ENCODE data around the gene TNFRSF12A. TPM values are rescaled to one million over a fixed set of nuclear protein-coding genes. Genes with fewer than 3 reads are reported as not detected.

The TNFRSF12A gene
- total RNA-seq, 2 experiments from 2014 or later: 1.8 to 1.9 TPM

GRCh38 chr16:3025032-3026002 lies 5.1 kb downstream of the TNFRSF12A start:
- CTCF ChIA-PET: interaction anchor here (1.2 to 9.0 kb wide), 4 partner anchors 20 to 157 kb away, joined by 3 to 181 read pairs (median 5); no protein-coding TSS in a partner anchor
- peaks cover 15% of the 10 kb centered on the region for H3K27me3 Mint-ChIP-seq
- H3K36me3 Mint-ChIP-seq (ENCODE audit: low read depth): peaks cover 22% of the 10 kb centered on the region
- intact Hi-C loops (cut with DNase I, micrococcal nuclease): loop anchor here in 1 of 2 experiments (10.0 kb wide), 1 partner anchor 429 kb away; no protein-coding TSS in a partner anchor
- H3K27me3 ChIP-seq (ENCODE audit: control insufficient read depth in 1 of 2, insufficient read depth in 2 of 2, low read length in 2 of 2): peaks cover 8 to 15% of the 10 kb centered on the region in 2 experiments
- TF ChIP-seq, protein P1, sequence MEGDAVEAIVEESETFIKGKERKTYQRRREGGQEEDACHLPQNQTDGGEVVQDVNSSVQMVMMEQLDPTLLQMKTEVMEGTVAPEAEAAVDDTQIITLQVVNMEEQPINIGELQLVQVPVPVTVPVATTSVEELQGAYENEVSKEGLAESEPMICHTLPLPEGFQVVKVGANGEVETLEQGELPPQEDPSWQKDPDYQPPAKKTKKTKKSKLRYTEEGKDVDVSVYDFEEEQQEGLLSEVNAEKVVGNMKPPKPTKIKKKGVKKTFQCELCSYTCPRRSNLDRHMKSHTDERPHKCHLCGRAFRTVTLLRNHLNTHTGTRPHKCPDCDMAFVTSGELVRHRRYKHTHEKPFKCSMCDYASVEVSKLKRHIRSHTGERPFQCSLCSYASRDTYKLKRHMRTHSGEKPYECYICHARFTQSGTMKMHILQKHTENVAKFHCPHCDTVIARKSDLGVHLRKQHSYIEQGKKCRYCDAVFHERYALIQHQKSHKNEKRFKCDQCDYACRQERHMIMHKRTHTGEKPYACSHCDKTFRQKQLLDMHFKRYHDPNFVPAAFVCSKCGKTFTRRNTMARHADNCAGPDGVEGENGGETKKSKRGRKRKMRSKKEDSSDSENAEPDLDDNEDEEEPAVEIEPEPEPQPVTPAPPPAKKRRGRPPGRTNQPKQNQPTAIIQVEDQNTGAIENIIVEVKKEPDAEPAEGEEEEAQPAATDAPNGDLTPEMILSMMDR (IDR thresholded peaks at IDR 0.05): no peak
- POLR2A ChIA-PET: interaction anchor here (0.6 to 1.4 kb wide), 2 partner anchors 22 to 1062 kb away, joined by 3 to 5 read pairs; no protein-coding TSS in a partner anchor
- H3K27ac ChIP-seq (ENCODE audit: low read depth in 1 of 2, low read length in 2 of 2): no peak overlapping the region
- H3K4me1 ChIP-seq (ENCODE audit: insufficient read depth, low read length): peaks cover 80% of the 10 kb centered on the region
- H3K9me3 ChIP-seq (ENCODE audit: control insufficient read depth in 1 of 2, insufficient read depth in 1 of 2, low read length in 2 of 2): peaks cover 0 to 4% of the 10 kb centered on the region in 2 experiments
- ATAC-seq (ENCODE audit: poor library complexity): no peak
- H3K9me3 Mint-ChIP-seq: no peaks in the 10 kb centered on the region
- peak overlapping the region; percentile 11 for H3K4me3 Mint-ChIP-seq
- no peak overlapping the region for H3K27ac Mint-ChIP-seq
- H3K4me1 Mint-ChIP-seq (ENCODE audit: low read depth): peaks cover 58% of the 10 kb centered on the region
- peak in 1 of 14 experiments; percentile 39 for DNase-seq
- H3K4me3 ChIP-seq (ENCODE audit: low read length): no peak overlapping the region
- peaks cover 20% of the 10 kb centered on the region for H3K36me3 ChIP-seq (ENCODE audit: insufficient read depth, low read length)

GRCh38 chr16:3026003-3026378 lies 5.8 kb downstream of the TNFRSF12A start:
- POLR2A ChIA-PET: no interaction called here
- H3K9me3 Mint-ChIP-seq: no peaks in the 10 kb centered on the region
- Histone ChIP-seq H3K27me3 (ENCODE audit: control insufficient read depth in 1 of 2, insufficient read depth in 2 of 2, low read length in 2 of 2) (peaks cover 14 to 20% of the 10 kb centered on the region in 2 experiments), H3K9me3 (ENCODE audit: control insufficient read depth in 1 of 2, insufficient read depth in 1 of 2, low read length in 2 of 2) (peaks cover 0 to 4% of the 10 kb centered on the region in 2 experiments), H3K4me1 (ENCODE audit: insufficient read depth, low read length) (peaks cover 75% of the 10 kb centered on the region), H3K4me3 (ENCODE audit: low read length) (no peak overlapping the region), H3K27ac (ENCODE audit: low read depth in 1 of 2, low read length in 2 of 2) (no peak overlapping the region), H3K36me3 (ENCODE audit: insufficient read depth, low read length) (peaks cover 20% of the 10 kb centered on the region)
- H3K4me3 Mint-ChIP-seq: no peak overlapping the region
- no peak overlapping the region for H3K27ac Mint-ChIP-seq
- peak in 1 of 14 experiments; percentile 36 for DNase-seq
- CTCF ChIA-PET: interaction anchor here (1.8 to 9.0 kb wide), 2 partner anchors 20 to 33 kb away, joined by 3 to 181 read pairs; no protein-coding TSS in a partner anchor
- intact Hi-C loops (cut with DNase I, micrococcal nuclease): loop anchor here in 1 of 2 experiments (10.0 kb wide), 1 partner anchor 429 kb away; no protein-coding TSS in a partner anchor
- H3K4me1 Mint-ChIP-seq (ENCODE audit: low read depth): peaks cover 53% of the 10 kb centered on the region
- H3K27me3 Mint-ChIP-seq: peaks cover 15% of the 10 kb centered on the region
- H3K36me3 Mint-ChIP-seq (ENCODE audit: low read depth): peaks cover 22% of the 10 kb centered on the region
- TF ChIP-seq, protein P1 (IDR thresholded peaks at IDR 0.05): no peak
- ATAC-seq (ENCODE audit: poor library complexity): no peak
